NB4 (cell line): ENCODE results near the gene CFP.

Experiments
- CTCF ChIP-seq: IDR thresholded peaks from one replicate; pipeline ENCODE4 v1.5.1; 2012; ENCODE audit warnings: low read depth, low read length
- MAX ChIP-seq: IDR thresholded peaks from 2 replicates; pipeline ENCODE4 v1.6.1; 2011; ENCODE audit warnings: low read depth, low read length
- MYC ChIP-seq: IDR thresholded peaks from 2 replicates; pipeline ENCODE4 v1.6.1; 2011; ENCODE audit warnings: low read depth, low read length

GRCh38 chrX:47646636-47647035, 16.9 kb upstream of the CFP start:
- TF ChIP-seq CTCF (no peak), MYC (no peak), MAX (no peak)
